ENCODE data around the gene CARS1. TPM values are rescaled to one million over a fixed set of nuclear protein-coding genes. Genes with fewer than 3 reads are reported as not detected.

The CARS1 gene
- total RNA-seq, 6 donors from 2014 or later, result 28.9 to 54.1 (median 43.0) TPM

DNA sequence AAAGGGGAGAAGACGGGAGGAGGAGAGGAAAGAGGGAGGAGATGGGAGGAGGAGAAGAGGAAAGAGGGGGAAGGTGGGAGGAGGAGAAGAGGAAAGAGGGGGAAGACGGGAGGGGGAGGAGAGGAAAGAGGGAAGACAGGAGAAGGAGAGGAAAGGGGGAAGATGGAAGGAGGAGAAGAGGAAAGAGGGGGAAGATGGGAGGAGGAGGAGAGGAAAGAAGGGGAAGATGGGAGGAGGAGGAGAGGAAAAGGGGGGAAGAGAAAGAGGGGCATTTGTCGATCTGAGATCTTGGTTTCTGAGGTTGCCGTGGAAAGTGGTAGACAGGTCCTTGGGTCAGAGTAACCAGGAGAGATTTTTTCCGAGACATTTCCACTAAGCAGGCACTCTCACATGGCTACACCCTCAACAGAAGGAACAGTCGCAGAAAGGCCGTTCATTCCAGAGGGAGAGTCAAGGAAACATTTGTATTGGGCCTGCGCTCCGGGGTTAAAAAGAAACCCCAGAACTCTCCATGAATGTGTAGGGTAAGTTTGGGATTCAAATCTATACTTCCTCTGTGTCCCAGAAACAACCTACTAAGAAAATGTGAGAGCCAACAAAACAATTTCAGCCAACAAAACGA lies 39.8 kb upstream of the CARS1 start:
- H3K27me3 ChIP-seq, result no peaks in the 10 kb centered on the region
- no peak overlapping the region for H3K27ac ChIP-seq
- ATAC-seq (ENCODE audit: low FRiP score in 2 of 2), result no peak
- no peak overlapping the region for H3K4me3 ChIP-seq
- H3K36me3 ChIP-seq, result peaks cover 0 to 62% (median 15%) of the 10 kb centered on the region in 4 donors
- no peaks in the 10 kb centered on the region for H3K9me3 ChIP-seq
- H3K4me1 ChIP-seq, result peaks cover 19 to 29% (median 23%) of the 10 kb centered on the region in 4 donors
- 85 to 89% methylated on average over 10 of the region's 10 CpGs for WGBS, 2 donors
- no peak for DNase-seq
- no peak for TF ChIP-seq POLR2A (IDR thresholded peaks at IDR 0.05)
- TF ChIP-seq POLR2AphosphoS5 (IDR thresholded peaks at IDR 0.05), result no peak
- TF ChIP-seq EP300 (IDR thresholded peaks at IDR 0.05), result no peak
- TF ChIP-seq, protein P1, sequence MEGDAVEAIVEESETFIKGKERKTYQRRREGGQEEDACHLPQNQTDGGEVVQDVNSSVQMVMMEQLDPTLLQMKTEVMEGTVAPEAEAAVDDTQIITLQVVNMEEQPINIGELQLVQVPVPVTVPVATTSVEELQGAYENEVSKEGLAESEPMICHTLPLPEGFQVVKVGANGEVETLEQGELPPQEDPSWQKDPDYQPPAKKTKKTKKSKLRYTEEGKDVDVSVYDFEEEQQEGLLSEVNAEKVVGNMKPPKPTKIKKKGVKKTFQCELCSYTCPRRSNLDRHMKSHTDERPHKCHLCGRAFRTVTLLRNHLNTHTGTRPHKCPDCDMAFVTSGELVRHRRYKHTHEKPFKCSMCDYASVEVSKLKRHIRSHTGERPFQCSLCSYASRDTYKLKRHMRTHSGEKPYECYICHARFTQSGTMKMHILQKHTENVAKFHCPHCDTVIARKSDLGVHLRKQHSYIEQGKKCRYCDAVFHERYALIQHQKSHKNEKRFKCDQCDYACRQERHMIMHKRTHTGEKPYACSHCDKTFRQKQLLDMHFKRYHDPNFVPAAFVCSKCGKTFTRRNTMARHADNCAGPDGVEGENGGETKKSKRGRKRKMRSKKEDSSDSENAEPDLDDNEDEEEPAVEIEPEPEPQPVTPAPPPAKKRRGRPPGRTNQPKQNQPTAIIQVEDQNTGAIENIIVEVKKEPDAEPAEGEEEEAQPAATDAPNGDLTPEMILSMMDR (IDR thresholded peaks at IDR 0.05), result no peak

DNA sequence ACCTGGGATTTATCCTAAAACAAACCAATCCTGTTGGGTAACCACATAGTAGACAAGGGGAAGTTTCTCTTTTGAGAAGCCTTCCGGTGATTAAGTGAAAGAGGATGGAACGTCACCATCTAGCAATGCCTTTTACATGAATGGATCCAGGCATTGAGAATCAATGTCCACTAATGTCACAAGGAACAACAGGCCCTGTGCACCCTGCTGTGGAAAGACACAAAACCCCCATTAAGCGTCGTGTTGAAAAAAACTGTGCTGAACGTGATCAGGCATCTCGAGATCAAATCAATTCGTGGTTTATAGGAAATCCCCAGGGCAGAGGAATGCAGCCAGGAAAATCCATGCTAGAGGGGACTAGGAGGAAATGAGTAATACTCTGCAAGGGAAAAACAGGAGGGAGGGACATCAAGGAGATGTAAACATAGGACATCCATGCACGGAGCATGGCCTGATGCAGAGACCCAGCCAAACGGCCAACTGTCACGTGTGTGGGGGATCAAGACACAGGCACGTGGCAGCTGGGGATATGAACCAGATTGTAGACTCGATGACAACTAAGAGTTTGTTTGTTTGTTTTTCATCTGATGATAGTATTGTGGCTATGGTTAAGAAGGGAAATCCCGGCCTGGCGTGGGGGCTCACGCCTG lies 38.6 kb upstream of the CARS1 start:
- H3K27ac ChIP-seq, result peak overlapping the region; percentile 50 to 86 (median 69)
- H3K36me3 ChIP-seq, result peaks cover 0 to 59% (median 14%) of the 10 kb centered on the region in 4 donors
- no peaks in the 10 kb centered on the region for H3K27me3 ChIP-seq
- 47 to 50% methylated on average over 15 of the region's 15 CpGs for WGBS, 2 donors
- DNase-seq (no peak), ATAC-seq (ENCODE audit: low FRiP score in 2 of 2) (peak in 1 of 2 donors; percentile 35)
- H3K4me1 ChIP-seq, result peaks cover 19 to 33% (median 28%) of the 10 kb centered on the region in 4 donors
- H3K4me3 ChIP-seq, result no peak overlapping the region
- TF ChIP-seq POLR2A (IDR thresholded peaks at IDR 0.05) (no peak), POLR2AphosphoS5 (IDR thresholded peaks at IDR 0.05) (peak; percentile 77 to 86), EP300 (IDR thresholded peaks at IDR 0.05) (peak in 2 of 4 donors; percentile 88 to 95)
- TF ChIP-seq, protein P1 (IDR thresholded peaks at IDR 0.05), result no peak
- H3K9me3 ChIP-seq, result no peaks in the 10 kb centered on the region

DNA sequence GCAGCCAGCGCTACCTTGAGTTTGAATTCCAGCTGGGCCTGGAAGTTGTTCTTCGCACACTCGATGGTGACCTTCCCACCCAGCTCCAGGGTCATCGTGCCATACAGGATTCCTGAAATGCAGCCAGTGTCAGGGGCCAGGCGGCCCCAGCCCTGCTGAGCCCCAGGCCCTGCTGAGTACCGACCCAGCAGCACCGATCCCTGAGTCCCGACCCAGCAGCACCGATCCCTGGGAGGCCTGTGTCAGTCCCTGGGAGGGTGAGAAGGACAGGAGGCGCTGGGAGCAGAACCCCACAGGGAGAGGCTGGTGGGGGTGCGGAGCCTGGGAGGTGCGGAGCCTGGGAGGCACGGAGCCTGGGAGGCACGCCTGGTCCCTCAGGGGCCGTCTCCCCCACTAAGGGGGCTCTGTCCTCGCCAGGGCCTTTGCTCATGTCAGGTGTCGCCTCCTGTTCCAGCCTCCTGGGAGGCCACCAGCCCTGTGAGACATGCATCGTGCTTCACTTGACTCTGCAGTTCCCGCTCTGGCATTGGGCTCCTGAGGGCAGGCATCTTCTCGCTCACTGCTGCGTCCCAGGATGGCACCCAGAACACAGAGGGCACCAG lies 37.1 kb upstream of the CARS1 start:
- H3K27me3 ChIP-seq, result no peaks in the 10 kb centered on the region
- no peak overlapping the region for H3K4me3 ChIP-seq
- ATAC-seq (ENCODE audit: low FRiP score in 2 of 2) (no peak), DNase-seq (peak in 1 of 2 donors; percentile 61)
- peak overlapping the region; percentile 11 to 86 (median 69) for H3K27ac ChIP-seq
- H3K4me1 ChIP-seq, result peaks cover 19 to 31% (median 26%) of the 10 kb centered on the region in 4 donors
- peaks cover 0 to 62% (median 24%) of the 10 kb centered on the region in 4 donors for H3K36me3 ChIP-seq
- TF ChIP-seq, protein P1 (IDR thresholded peaks at IDR 0.05), result no peak
- TF ChIP-seq POLR2A (IDR thresholded peaks at IDR 0.05), result no peak
- no peak for TF ChIP-seq EP300 (IDR thresholded peaks at IDR 0.05)
- no peak for TF ChIP-seq POLR2AphosphoS5 (IDR thresholded peaks at IDR 0.05)
- WGBS, 2 donors, result 91 to 95% methylated on average over 16 to 20 of the region's 21 CpGs
- no peaks in the 10 kb centered on the region for H3K9me3 ChIP-seq

DNA sequence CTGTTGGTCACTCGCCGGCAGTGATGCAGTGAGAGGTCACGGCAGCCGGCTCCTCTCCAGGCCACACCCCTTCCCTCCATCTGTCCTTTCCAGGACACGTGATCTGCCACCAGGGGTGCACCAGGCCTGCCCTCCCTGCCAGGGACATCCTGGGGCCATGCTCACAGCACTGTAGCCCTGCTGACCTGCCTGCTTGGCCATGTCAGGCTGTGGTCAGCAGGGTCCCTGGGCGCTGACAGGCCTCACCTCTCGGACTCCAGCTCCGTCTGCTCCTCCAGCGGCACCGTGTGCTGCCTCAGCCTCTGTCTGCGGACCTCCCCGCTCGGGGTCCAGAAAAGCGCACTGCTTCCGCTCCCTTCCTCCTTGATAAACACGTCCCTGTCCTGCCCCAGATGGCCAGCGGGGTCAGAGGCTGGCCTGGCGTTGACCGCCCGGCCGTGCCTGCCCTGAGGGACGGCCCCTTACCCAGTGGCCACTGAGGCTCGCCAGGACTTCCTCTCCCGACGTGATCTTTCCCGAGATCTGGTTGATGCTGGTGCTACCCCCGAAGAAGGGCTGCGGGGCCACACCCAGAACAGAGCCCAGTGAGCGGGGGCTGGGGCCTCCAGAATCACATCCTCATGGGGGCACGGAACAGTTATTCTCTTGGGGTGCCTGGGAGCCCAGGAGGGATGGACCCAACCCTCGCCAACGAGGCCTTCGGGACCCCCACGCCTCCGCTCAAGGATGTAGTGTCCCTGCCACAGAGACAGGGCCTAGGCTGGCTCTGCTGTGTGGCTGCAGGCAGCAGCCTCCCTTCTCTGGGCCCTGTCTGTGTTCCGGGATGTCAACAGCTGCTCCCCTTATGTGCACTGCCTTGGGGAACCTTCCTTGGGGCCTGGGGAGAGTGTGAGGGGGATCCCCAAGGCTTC lies 36.3 kb upstream of the CARS1 start:
- no peak for TF ChIP-seq POLR2A (IDR thresholded peaks at IDR 0.05)
- TF ChIP-seq, protein P1 (IDR thresholded peaks at IDR 0.05), result no peak
- no peak for TF ChIP-seq POLR2AphosphoS5 (IDR thresholded peaks at IDR 0.05)
- TF ChIP-seq EP300 (IDR thresholded peaks at IDR 0.05), result no peak
- ATAC-seq (ENCODE audit: low FRiP score in 2 of 2), result no peak
- no peaks in the 10 kb centered on the region for H3K27me3 ChIP-seq
- H3K4me3 ChIP-seq, result no peak overlapping the region
- no peaks in the 10 kb centered on the region for H3K9me3 ChIP-seq
- peak overlapping the region; percentile 14 to 86 (median 69) for H3K27ac ChIP-seq
- 71 to 79% methylated on average over 24 to 36 of the region's 36 CpGs for WGBS, 2 donors
- H3K4me1 ChIP-seq, result peaks cover 14 to 26% (median 21%) of the 10 kb centered on the region in 4 donors
- peaks cover 0 to 68% (median 32%) of the 10 kb centered on the region in 4 donors for H3K36me3 ChIP-seq
- DNase-seq, result peak in 1 of 2 donors; percentile 71
